Activated CD8-positive, alpha-beta T cell treated with anti-CD3 and anti-CD28 coated beads for 36 hours (primary cell): Measurements from ENCODE around the gene PLEKHA4. TPM values are rescaled to one million over a fixed set of nuclear protein-coding genes. Genes with fewer than 3 reads are reported as not detected.
A peak's percentile ranks its signal among the peaks of the same experiment; 100 is the strongest.

Experiments used
- ATAC-seq: fragments of 200-7000 bp; cut with Tn5 transposase; one replicate; pipeline ENCODE4 v1.10.0; 2021; ENCODE audit warnings: mild to moderate bottlenecking, moderate library complexity
- CTCF ChIA-PET: fragments of 350-600 bp; sonication (Branson Sonifier 250); formaldehyde crosslinking; loops from one replicate; lab custom pipeline; 2021; ENCODE audit warnings: antibody characterized with exemption; lab: Charles Lee
- POLR2A ChIA-PET: fragments of 350-600 bp; sonication (Branson Sonifier 250); formaldehyde crosslinking; loops from one replicate; lab custom pipeline; 2021; ENCODE audit warnings: antibody characterized with exemption; lab: Charles Lee
- DNase-seq: peaks from one replicate; pipeline ENCODE4 v3.0.0-alpha.2; 2020
- H3K27ac Mint-ChIP-seq: one replicate; pipeline ENCODE4 v1.8.0; 2021; ENCODE audit warnings: mild to moderate bottlenecking, mixed read lengths
- H3K27me3 Mint-ChIP-seq: one replicate; pipeline ENCODE4 v1.8.0; 2021; ENCODE audit warnings: mixed read lengths
- H3K36me3 Mint-ChIP-seq: one replicate; pipeline ENCODE4 v1.8.0; 2021; ENCODE audit warnings: low read depth, mixed read lengths
- H3K4me1 Mint-ChIP-seq: one replicate; pipeline ENCODE4 v1.8.0; 2021; ENCODE audit warnings: low read depth, mixed read lengths
- H3K4me3 Mint-ChIP-seq: one replicate; pipeline ENCODE4 v1.8.0; 2021; ENCODE audit warnings: mild to moderate bottlenecking, moderate library complexity, mixed read lengths
- H3K9me3 Mint-ChIP-seq: one replicate; pipeline ENCODE4 v1.8.0; 2021; ENCODE audit warnings: mixed read lengths
- intact Hi-C: fragments of 100-400 bp; cut with micrococcal nuclease; formaldehyde crosslinking; loops from one replicate; pipeline ENCODE4 v1.10.0; 2022
- total RNA-seq, 2 experiments: library from RNA; stranded (reverse); gene quantifications; one replicate each; pipeline ENCODE4 v1.2.3, GENCODE V29; 2021
- TF ChIP-seq, protein P1 (sequence below): fragments of 200-600 bp; IDR thresholded peaks from one replicate; pipeline ENCODE4 v1.8.0; 2022; ENCODE audit warnings: antibody characterized with exemption, mild to moderate bottlenecking

Gene PLEKHA4
- total RNA-seq, 2 experiments from 2014 or later: 9.4 to 9.7 TPM

DNA sequence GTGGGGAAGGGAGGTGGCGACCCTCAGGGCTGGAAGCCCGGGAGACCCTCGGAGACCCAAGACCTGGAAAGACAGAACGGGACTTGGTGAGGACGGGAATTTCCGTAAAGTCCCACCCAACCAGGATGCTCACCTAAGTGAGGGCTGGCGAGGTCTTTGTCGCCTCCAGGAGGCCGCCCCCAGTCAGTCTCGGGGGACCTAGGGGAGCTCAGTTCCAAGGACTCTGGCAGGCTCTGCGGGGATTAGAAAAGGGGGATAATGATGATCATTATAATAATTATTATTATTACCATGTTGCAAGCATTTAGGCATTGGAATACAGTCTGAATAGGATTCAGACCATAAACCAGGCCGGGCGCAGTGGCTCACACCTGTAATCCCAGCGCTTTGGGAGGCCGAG, 23.0 kb downstream of the PLEKHA4 start:
- Mint-ChIP-seq H3K36me3 (no peaks in the 10 kb centered on the region), H3K4me3 (no peak overlapping the region), H3K27ac (no peak overlapping the region), H3K27me3 (no peaks in the 10 kb centered on the region), H3K4me1 (no peaks in the 10 kb centered on the region), H3K9me3 (no peaks in the 10 kb centered on the region)
- intact Hi-C loops: no loop called here
- CTCF ChIA-PET: interaction anchor here (1.3 to 8.6 kb wide), 5 partner anchors 9 to 200 kb away, joined by 4 to 227 read pairs (median 32); partner anchors contain the start of genes CA11 and HSD17B14
- POLR2A ChIA-PET: interaction anchor here (0.7 kb wide), 1 partner anchor 1421 kb away, joined by 4 read pairs; no protein-coding TSS in a partner anchor
- TF ChIP-seq, protein P1, sequence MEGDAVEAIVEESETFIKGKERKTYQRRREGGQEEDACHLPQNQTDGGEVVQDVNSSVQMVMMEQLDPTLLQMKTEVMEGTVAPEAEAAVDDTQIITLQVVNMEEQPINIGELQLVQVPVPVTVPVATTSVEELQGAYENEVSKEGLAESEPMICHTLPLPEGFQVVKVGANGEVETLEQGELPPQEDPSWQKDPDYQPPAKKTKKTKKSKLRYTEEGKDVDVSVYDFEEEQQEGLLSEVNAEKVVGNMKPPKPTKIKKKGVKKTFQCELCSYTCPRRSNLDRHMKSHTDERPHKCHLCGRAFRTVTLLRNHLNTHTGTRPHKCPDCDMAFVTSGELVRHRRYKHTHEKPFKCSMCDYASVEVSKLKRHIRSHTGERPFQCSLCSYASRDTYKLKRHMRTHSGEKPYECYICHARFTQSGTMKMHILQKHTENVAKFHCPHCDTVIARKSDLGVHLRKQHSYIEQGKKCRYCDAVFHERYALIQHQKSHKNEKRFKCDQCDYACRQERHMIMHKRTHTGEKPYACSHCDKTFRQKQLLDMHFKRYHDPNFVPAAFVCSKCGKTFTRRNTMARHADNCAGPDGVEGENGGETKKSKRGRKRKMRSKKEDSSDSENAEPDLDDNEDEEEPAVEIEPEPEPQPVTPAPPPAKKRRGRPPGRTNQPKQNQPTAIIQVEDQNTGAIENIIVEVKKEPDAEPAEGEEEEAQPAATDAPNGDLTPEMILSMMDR: no peak
- DNase-seq (no peak), ATAC-seq (no peak)

DNA sequence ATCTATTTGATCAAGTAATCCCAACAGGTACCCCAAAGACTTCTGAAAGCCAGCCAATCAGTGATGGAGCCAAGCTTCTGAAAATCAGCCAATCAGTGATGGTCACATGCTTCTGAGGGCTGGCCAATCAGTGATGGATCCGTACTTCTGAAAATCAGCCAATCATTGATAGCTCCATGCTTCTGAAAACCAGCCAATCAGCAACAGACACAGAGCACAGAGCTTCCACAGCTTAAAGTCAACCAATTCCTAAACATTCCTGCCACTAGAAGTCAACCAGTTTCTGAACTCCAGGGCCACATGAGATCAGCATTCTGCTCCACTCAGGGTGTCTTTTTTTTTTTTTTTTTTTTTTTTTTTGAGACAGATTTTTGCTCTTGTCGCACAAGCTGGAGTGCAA, 23.9 kb downstream of the PLEKHA4 start:
- ATAC-seq (peak; percentile 60), DNase-seq (no peak)
- Mint-ChIP-seq H3K9me3 (no peaks in the 10 kb centered on the region), H3K4me1 (no peaks in the 10 kb centered on the region), H3K36me3 (no peaks in the 10 kb centered on the region), H3K4me3 (no peak overlapping the region), H3K27me3 (no peaks in the 10 kb centered on the region), H3K27ac (no peak overlapping the region)
- CTCF ChIA-PET: interaction anchor here (4.6 to 8.6 kb wide), 3 partner anchors 14 to 126 kb away, joined by 32 to 227 read pairs (median 45); no protein-coding TSS in a partner anchor
- POLR2A ChIA-PET: interaction anchor here (0.6 to 1.1 kb wide), 2 partner anchors 16 to 93 kb away, joined by 3 read pairs; no protein-coding TSS in a partner anchor
- TF ChIP-seq, protein P1: no peak
- intact Hi-C loops: no loop called here

- TF ChIP-seq, protein P1: peak; percentile 85
- Mint-ChIP-seq H3K27me3 (no peaks in the 10 kb centered on the region), H3K4me3 (no peak overlapping the region), H3K4me1 (no peaks in the 10 kb centered on the region), H3K36me3 (no peaks in the 10 kb centered on the region), H3K27ac (no peak overlapping the region), H3K9me3 (no peaks in the 10 kb centered on the region)
- ChIA-PET POLR2A (interaction anchor here (0.9 to 1.1 kb wide), 3 partner anchors 61 to 151 kb away, joined by 3 to 4 read pairs (median 3); no protein-coding TSS in a partner anchor), CTCF (interaction anchor here (0.6 to 8.6 kb wide), 43 partner anchors 11 to 337 kb away, joined by 3 to 227 read pairs (median 4); partner anchors contain the start of genes BCAT2, DBP, DHDH and FUT2)
- ATAC-seq (peak; percentile 69), DNase-seq (peak; percentile 65)
- intact Hi-C loops: loop anchor here (2.0 kb wide), 1 partner anchor 54 kb away; no protein-coding TSS in a partner anchor
These were observed 25.6 kb downstream of the PLEKHA4 start for GRCh38 chr19:48842789-48843162.

DNA sequence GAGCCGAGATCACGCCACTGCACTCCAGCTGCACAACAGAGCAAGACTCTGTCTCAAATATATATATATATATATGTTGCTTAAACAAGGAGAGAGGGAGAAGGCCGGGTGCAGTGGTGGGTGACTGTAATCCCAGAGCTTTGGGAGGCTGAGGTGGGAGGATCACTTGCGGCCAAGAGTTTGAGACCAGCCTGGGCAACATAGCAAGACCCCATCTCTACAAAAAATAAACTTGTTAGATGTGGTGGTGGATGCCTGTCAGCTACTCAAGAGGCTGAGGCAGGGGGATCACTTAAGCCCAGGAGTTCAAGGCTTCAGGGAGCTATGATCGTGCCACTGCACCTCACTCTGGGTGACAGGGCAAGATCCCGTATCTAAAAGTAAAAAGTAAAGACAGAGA, 26.8 kb downstream of the PLEKHA4 start:
- TF ChIP-seq, protein P1: no peak
- Mint-ChIP-seq H3K4me1 (peaks cover 6% of the 10 kb centered on the region), H3K27me3 (peaks cover 3% of the 10 kb centered on the region), H3K4me3 (no peak overlapping the region), H3K36me3 (no peaks in the 10 kb centered on the region), H3K9me3 (no peaks in the 10 kb centered on the region), H3K27ac (no peak overlapping the region)
- ATAC-seq (no peak), DNase-seq (no peak)
- intact Hi-C loops: no loop called here
- POLR2A ChIA-PET: interaction anchor here (1.0 to 1.4 kb wide), 3 partner anchors 31 to 125 kb away, joined by 3 to 4 read pairs (median 3); partner anchors contain the start of gene PPP1R15A
- CTCF ChIA-PET: interaction anchor here (1.0 to 8.6 kb wide), 21 partner anchors 11 to 336 kb away, joined by 3 to 227 read pairs (median 6); partner anchors contain the start of gene BCAT2

GRCh38 chr19:48841047-48841446, 27.4 kb downstream of the PLEKHA4 start:
- POLR2A ChIA-PET: interaction anchor here (1.3 to 1.4 kb wide), 2 partner anchors 32 to 123 kb away, joined by 3 to 4 read pairs; partner anchors contain the start of gene PPP1R15A
- TF ChIP-seq, protein P1: no peak
- intact Hi-C loops: no loop called here

More at GRCh38 chr19:48841047-48841446, 27.4 kb downstream of the PLEKHA4 start:
- no peak for DNase-seq
- no peak for ATAC-seq
- H3K4me1 Mint-ChIP-seq: peaks cover 10% of the 10 kb centered on the region
- H3K36me3 Mint-ChIP-seq: no peaks in the 10 kb centered on the region
- peaks cover 5% of the 10 kb centered on the region for H3K27me3 Mint-ChIP-seq
- H3K4me3 Mint-ChIP-seq: no peak overlapping the region
- no peak overlapping the region for H3K27ac Mint-ChIP-seq
- H3K9me3 Mint-ChIP-seq: no peaks in the 10 kb centered on the region
- CTCF ChIA-PET: interaction anchor here (1.6 to 8.6 kb wide), 9 partner anchors 11 to 130 kb away, joined by 3 to 227 read pairs (median 24); no protein-coding TSS in a partner anchor
